HCT116 (cell line): ENCODE measurements around the gene ZNF41. TPM values are rescaled to one million over a fixed set of nuclear protein-coding genes. Genes with fewer than 3 reads are reported as not detected.

Source experiments
- ATAC-seq: fragments of 200-7000 bp; cut with Tn5 transposase; 2 replicates; pipeline ENCODE4 v1.9.1; 2020; ENCODE audit warnings: mild to moderate bottlenecking, moderate library complexity
- BruUV-seq: library from RNA; stranded (reverse); fragments of 400-500 nt; replicated peaks from 2 replicates; lab custom pipeline; 2021; lab: Mats Ljungman, UMichigan
- CTCF ChIA-PET: fragments of 300-600 bp; sonication (Branson Sonifier 250); formaldehyde crosslinking; loops from one replicate; lab custom pipeline; 2021; ENCODE audit warnings: antibody characterized with exemption; lab: Charles Lee
- POLR2A ChIA-PET: fragments of 300-600, 350-600 bp; sonication (Branson Sonifier 250); formaldehyde crosslinking; loops from one replicate; lab custom pipeline; 2021; ENCODE audit warnings: antibody characterized with exemption; lab: Charles Lee
- RAD21 ChIA-PET, 2 experiments: fragments of 300-600 bp; sonication (Branson Sonifier 250); formaldehyde crosslinking; loops; one replicate each; lab custom pipeline; 2023; ENCODE audit warnings: low total read pairs in 2 of 2; ENCODE audit not compliant: uncharacterized antibody in 2 of 2, unreplicated experiment in 2 of 2, low non-redundant PET in 1 of 2; lab: Charles Lee
- DNase-seq: peaks from one replicate; pipeline ENCODE4 v3.0.0-alpha.2; 2010; ENCODE audit warnings: low read depth, low spot score
- H2AFZ ChIP-seq: fragments of 200-600 bp; shearing (Covaris generic), sonication (generic); 2 replicates; pipeline ENCODE4 v1.6.1; 2017; ENCODE audit warnings: low read depth, mixed run types, mixed read lengths, antibody characterized with exemption, low read length; ENCODE audit not compliant: poor library complexity, severe bottlenecking
- H3K27ac ChIP-seq: 2 replicates; pipeline ENCODE4 v1.5.1; 2012; ENCODE audit warnings: low read depth, low read length
- H3K27me3 ChIP-seq: fragments of 200-600 bp; sonication (generic); 2 replicates; pipeline ENCODE4 v1.6.1; 2016; ENCODE audit warnings: mixed run types, low read length, mixed read lengths; ENCODE audit not compliant: insufficient read depth
- H3K36me3 ChIP-seq, 2 experiments: fragments of 200-500 bp in 1 of 2; fragments of 200-600 bp in 1 of 2; sonication (Bioruptor generic) in 1 of 2; sonication (generic) in 1 of 2; 2 replicates each; pipeline versions ENCODE4 v1.5.1 to v1.6.1; 2014 to 2016; ENCODE audit warnings: low read length in 2 of 2, inconsistent platforms in 1 of 2, mixed read lengths in 1 of 2, mixed run types in 1 of 2; ENCODE audit not compliant: insufficient read depth in 2 of 2, control insufficient read depth in 1 of 2
- H3K4me1 ChIP-seq, 2 experiments: fragments of 200-600 bp in 1 of 2; sonication (generic) in 1 of 2; 2 replicates each; pipeline versions ENCODE4 v1.5.1 to v1.6.1; 2012 to 2017; ENCODE audit warnings: low read length in 2 of 2, inconsistent platforms in 1 of 2, mild to moderate bottlenecking in 1 of 2, mixed read lengths in 1 of 2, mixed run types in 1 of 2, moderate library complexity in 1 of 2; ENCODE audit not compliant: insufficient read depth in 2 of 2, control insufficient read depth in 1 of 2
- H3K4me2 ChIP-seq: fragments of 200-600 bp; sonication (generic); 2 replicates; pipeline ENCODE4 v1.6.1; 2017; ENCODE audit warnings: mixed run types, low read length, mixed read lengths
- H3K4me3 ChIP-seq, 2 experiments: fragments of 200-600 bp in 1 of 2; sonication (generic) in 1 of 2; replicated peaks in 1 of 2; 2 replicates each; pipeline ENCODE4 v1.5.1; 2011 to 2016; ENCODE audit warnings: low read length in 2 of 2, control low read depth in 1 of 2, low read depth in 1 of 2, mild to moderate bottlenecking in 1 of 2, mixed read lengths in 1 of 2, mixed run types in 1 of 2
- H3K79me2 ChIP-seq: fragments of 200-600 bp; sonication (generic); 2 replicates; pipeline ENCODE4 v1.6.1; 2017; ENCODE audit warnings: mild to moderate bottlenecking, mixed run types, low read length, moderate library complexity, mixed read lengths; ENCODE audit not compliant: insufficient read depth
- H3K9ac ChIP-seq: fragments of 200-600 bp; sonication (generic); 2 replicates; pipeline ENCODE4 v1.6.1; 2016; ENCODE audit warnings: low read length, mixed read lengths
- H3K9me2 ChIP-seq: fragments of 200-600 bp; sonication (generic), shearing (Covaris generic); 2 replicates; pipeline ENCODE4 v1.6.1; 2017; ENCODE audit warnings: mixed run types, mild to moderate bottlenecking, moderate library complexity; ENCODE audit not compliant: insufficient read depth
- H3K9me3 ChIP-seq, 2 experiments: fragments of 200-500 bp in 1 of 2; fragments of 200-600 bp in 1 of 2; sonication (Bioruptor generic) in 1 of 2; sonication (generic) in 1 of 2; 2 replicates each; pipeline ENCODE4 v1.6.1; 2014 to 2017; ENCODE audit warnings: low read length in 2 of 2, mixed read lengths in 2 of 2, inconsistent platforms in 1 of 2, low read depth in 1 of 2, mild to moderate bottlenecking in 1 of 2, mixed run types in 1 of 2, moderate library complexity in 1 of 2; ENCODE audit not compliant: control insufficient read depth in 1 of 2, insufficient read depth in 1 of 2
- H4K20me1 ChIP-seq: fragments of 200-600 bp; sonication (generic), shearing (Covaris generic); 2 replicates; pipeline ENCODE4 v1.6.1; 2017; ENCODE audit warnings: mixed run types, mild to moderate bottlenecking, moderate library complexity; ENCODE audit not compliant: insufficient read depth
- CBX3 ChIP-seq: IDR thresholded peaks from 2 replicates; pipeline ENCODE4 v1.6.1; 2012; ENCODE audit warnings: low read depth
- CEBPB ChIP-seq: IDR thresholded peaks from 2 replicates; pipeline ENCODE4 v1.6.1; 2012; ENCODE audit warnings: low read depth
- ELF1 ChIP-seq: IDR thresholded peaks from 2 replicates; pipeline ENCODE4 v1.6.1; 2012; ENCODE audit warnings: low read depth, borderline replicate concordance
- EZH2 ChIP-seq: fragments of 200-600 bp; sonication (generic); IDR thresholded peaks from 2 replicates; pipeline ENCODE4 v1.6.1; 2017; ENCODE audit warnings: antibody characterized with exemption, mixed run types
- EZH2phosphoT487 ChIP-seq: fragments of 200-600 bp; IDR thresholded peaks from 2 replicates; pipeline ENCODE4 v1.6.1; 2018; ENCODE audit warnings: antibody characterized with exemption, borderline replicate concordance
- FOSL1 ChIP-seq: IDR thresholded peaks from 2 replicates; pipeline ENCODE4 v1.6.1; 2012; ENCODE audit warnings: low read depth
- JUND ChIP-seq: IDR thresholded peaks from 2 replicates; pipeline ENCODE4 v1.6.1; 2012
- MAX ChIP-seq: IDR thresholded peaks from 2 replicates; pipeline ENCODE4 v1.6.1; 2012
- POLR2A ChIP-seq: IDR thresholded peaks from 2 replicates; pipeline ENCODE4 v1.7.0; 2011; ENCODE audit warnings: borderline replicate concordance; ENCODE audit not compliant: insufficient read depth, insufficient read length; ENCODE audit errors: extremely low read depth
- RAD21 ChIP-seq: IDR thresholded peaks from 2 replicates; pipeline ENCODE4 v1.6.1; 2012; ENCODE audit warnings: low read depth, mild to moderate bottlenecking
- SIN3A ChIP-seq: IDR thresholded peaks from 2 replicates; pipeline ENCODE4 v1.6.1; 2012; ENCODE audit warnings: low read depth
- SP1 ChIP-seq: IDR thresholded peaks from 2 replicates; pipeline ENCODE4 v1.6.1; 2012; ENCODE audit warnings: low read depth
- SRF ChIP-seq: IDR thresholded peaks from 2 replicates; pipeline ENCODE4 v1.6.1; 2012; ENCODE audit warnings: low read depth
- TCF7L2 ChIP-seq: IDR thresholded peaks from 2 replicates; pipeline ENCODE4 v1.7.0; 2011; ENCODE audit warnings: borderline replicate concordance, inconsistent platforms; ENCODE audit not compliant: insufficient read depth, insufficient read length; ENCODE audit errors: extremely low read depth
- YY1 ChIP-seq: IDR thresholded peaks from 2 replicates; pipeline ENCODE4 v1.6.1; 2011; ENCODE audit warnings: low read length, low read depth, moderate library complexity, mild to moderate bottlenecking; ENCODE audit not compliant: insufficient replicate concordance; ENCODE audit errors: extremely low read depth
- ZFX ChIP-seq: fragments of 450-650 bp; IDR thresholded peaks from 2 replicates; pipeline ENCODE4 v1.6.1; 2017
- ZNF274 ChIP-seq: fragments of 200-500 bp; sonication (Bioruptor generic); IDR thresholded peaks from 2 replicates; pipeline ENCODE4 v1.6.1; 2014; ENCODE audit warnings: mild to moderate bottlenecking, low read depth, low read length, inconsistent platforms
- intact Hi-C: fragments of 100-400 bp; cut with micrococcal nuclease; formaldehyde crosslinking; loops from 2 replicates; pipeline ENCODE4 v1.10.0; 2022
- total RNA-seq: library from RNA; stranded (reverse); gene quantifications from one replicate; pipeline ENCODE4 v1.2.1, GENCODE V29; 2021; ENCODE audit not compliant: unreplicated experiment
- TF ChIP-seq, protein P1 (sequence below): IDR thresholded peaks from 2 replicates; pipeline ENCODE4 v1.6.1; 2012; ENCODE audit warnings: low read depth
- TF ChIP-seq, protein P2 (sequence below): IDR thresholded peaks from 2 replicates; pipeline ENCODE4 v1.6.1; 2011; ENCODE audit warnings: mild to moderate bottlenecking, low read length, moderate library complexity; ENCODE audit not compliant: insufficient replicate concordance; ENCODE audit errors: extremely low read depth

The ZNF41 gene
- total RNA-seq, 1 experiment from 2014 or later, result 7.4 TPM

- ChIA-PET CTCF (no interaction called here), POLR2A (no interaction called here), RAD21 (no interaction called here)
- ATAC-seq (no peak), DNase-seq (no peak)
- no peaks in the 10 kb centered on the region for H3K36me3 ChIP-seq
- H3K4me1 ChIP-seq, result no peaks in the 10 kb centered on the region
- intact Hi-C loops, result no loop called here
- H3K79me2 ChIP-seq, result no peaks in the 10 kb centered on the region
- H3K9ac ChIP-seq, result no peak overlapping the region
- H3K9me3 ChIP-seq, result no peaks in the 10 kb centered on the region
- no peak overlapping the region for H2AFZ ChIP-seq
- no peak overlapping the region for H3K27ac ChIP-seq
- BruUV-seq, result no TSS peak
- TF ChIP-seq YY1 (no peak), SIN3A (no peak), POLR2A (no peak), FOSL1 (no peak), ELF1 (no peak), RAD21 (no peak), ZFX (no peak), MAX (no peak), TCF7L2 (no peak), CEBPB (no peak), JUND (no peak), ZNF274 (no peak), CBX3 (no peak), EZH2phosphoT487 (no peak), SRF (no peak), EZH2 (no peak), SP1 (no peak)
- TF ChIP-seq, protein P1, sequence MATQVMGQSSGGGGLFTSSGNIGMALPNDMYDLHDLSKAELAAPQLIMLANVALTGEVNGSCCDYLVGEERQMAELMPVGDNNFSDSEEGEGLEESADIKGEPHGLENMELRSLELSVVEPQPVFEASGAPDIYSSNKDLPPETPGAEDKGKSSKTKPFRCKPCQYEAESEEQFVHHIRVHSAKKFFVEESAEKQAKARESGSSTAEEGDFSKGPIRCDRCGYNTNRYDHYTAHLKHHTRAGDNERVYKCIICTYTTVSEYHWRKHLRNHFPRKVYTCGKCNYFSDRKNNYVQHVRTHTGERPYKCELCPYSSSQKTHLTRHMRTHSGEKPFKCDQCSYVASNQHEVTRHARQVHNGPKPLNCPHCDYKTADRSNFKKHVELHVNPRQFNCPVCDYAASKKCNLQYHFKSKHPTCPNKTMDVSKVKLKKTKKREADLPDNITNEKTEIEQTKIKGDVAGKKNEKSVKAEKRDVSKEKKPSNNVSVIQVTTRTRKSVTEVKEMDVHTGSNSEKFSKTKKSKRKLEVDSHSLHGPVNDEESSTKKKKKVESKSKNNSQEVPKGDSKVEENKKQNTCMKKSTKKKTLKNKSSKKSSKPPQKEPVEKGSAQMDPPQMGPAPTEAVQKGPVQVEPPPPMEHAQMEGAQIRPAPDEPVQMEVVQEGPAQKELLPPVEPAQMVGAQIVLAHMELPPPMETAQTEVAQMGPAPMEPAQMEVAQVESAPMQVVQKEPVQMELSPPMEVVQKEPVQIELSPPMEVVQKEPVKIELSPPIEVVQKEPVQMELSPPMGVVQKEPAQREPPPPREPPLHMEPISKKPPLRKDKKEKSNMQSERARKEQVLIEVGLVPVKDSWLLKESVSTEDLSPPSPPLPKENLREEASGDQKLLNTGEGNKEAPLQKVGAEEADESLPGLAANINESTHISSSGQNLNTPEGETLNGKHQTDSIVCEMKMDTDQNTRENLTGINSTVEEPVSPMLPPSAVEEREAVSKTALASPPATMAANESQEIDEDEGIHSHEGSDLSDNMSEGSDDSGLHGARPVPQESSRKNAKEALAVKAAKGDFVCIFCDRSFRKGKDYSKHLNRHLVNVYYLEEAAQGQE, result no peak
- TF ChIP-seq, protein P2, sequence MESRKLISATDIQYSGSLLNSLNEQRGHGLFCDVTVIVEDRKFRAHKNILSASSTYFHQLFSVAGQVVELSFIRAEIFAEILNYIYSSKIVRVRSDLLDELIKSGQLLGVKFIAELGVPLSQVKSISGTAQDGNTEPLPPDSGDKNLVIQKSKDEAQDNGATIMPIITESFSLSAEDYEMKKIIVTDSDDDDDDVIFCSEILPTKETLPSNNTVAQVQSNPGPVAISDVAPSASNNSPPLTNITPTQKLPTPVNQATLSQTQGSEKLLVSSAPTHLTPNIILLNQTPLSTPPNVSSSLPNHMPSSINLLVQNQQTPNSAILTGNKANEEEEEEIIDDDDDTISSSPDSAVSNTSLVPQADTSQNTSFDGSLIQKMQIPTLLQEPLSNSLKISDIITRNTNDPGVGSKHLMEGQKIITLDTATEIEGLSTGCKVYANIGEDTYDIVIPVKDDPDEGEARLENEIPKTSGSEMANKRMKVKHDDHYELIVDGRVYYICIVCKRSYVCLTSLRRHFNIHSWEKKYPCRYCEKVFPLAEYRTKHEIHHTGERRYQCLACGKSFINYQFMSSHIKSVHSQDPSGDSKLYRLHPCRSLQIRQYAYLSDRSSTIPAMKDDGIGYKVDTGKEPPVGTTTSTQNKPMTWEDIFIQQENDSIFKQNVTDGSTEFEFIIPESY, result no peak
- H3K9me2 ChIP-seq, result no peaks in the 10 kb centered on the region
- no peak overlapping the region for H3K4me3 ChIP-seq
- no peaks in the 10 kb centered on the region for H4K20me1 ChIP-seq
- no peaks in the 10 kb centered on the region for H3K27me3 ChIP-seq
- no peak overlapping the region for H3K4me2 ChIP-seq
Measured at GRCh38 chrX:47507153-47507867, 24.3 kb upstream of the ZNF41 start.
